HepG2 (cell line): ENCODE results near the gene ASB9. TPM values are rescaled to one million over a fixed set of nuclear protein-coding genes. Genes with fewer than 3 reads are reported as not detected.

Source experiments
- ATAC-seq: fragments of 200-7000 bp; cut with Tn5 transposase; 3 replicates; pipeline ENCODE4 v1.9.1; 2020; ENCODE audit warnings: mild to moderate bottlenecking, moderate library complexity
- BruUV-seq: library from RNA; stranded (reverse); fragments of 400-500 nt; replicated peaks from 2 replicates; lab custom pipeline; 2021; lab: Mats Ljungman, UMichigan
- CTCF ChIA-PET: fragments of 300-600 bp; formaldehyde crosslinking; extraction: SDS; loops from one replicate; lab custom pipeline; 2021; ENCODE audit warnings: low total read pairs, inconsistent platforms, low intra/inter-chr PET ratio; lab: Yijun Ruan, JAX
- POLR2A ChIA-PET: fragments of 350-600 bp; sonication (Branson Sonifier 250); formaldehyde crosslinking; loops from one replicate; lab custom pipeline; 2020; ENCODE audit warnings: antibody characterized with exemption, inconsistent platforms; lab: Yijun Ruan, JAX
- DNase-seq: peaks from one replicate; pipeline ENCODE4 v3.0.0-alpha.2; 2015; ENCODE audit warnings: low spot score
- FAIRE-seq: peaks from 3 replicates; lab custom pipeline; 2011; peaks lifted over from hg19 to GRCh38; lab: Jason Lieb, UNC
- H2AFZ ChIP-seq: one replicate; pipeline ENCODE4 v1.6.1; 2011; ENCODE audit warnings: low read length, inconsistent platforms
- H3K27ac ChIP-seq: fragments of 300-600 bp; 3 replicates; pipeline ENCODE4 v1.8.0; 2011; ENCODE audit warnings: mixed run types, mild to moderate bottlenecking, mixed read lengths, low read length, inconsistent platforms; ENCODE audit not compliant: insufficient read depth; ENCODE audit errors: extremely low read length
- H3K27me3 ChIP-seq, 2 experiments: fragments of 200-600 bp in 1 of 2; 2 replicates in 1 of 2; 3 replicates in 1 of 2; pipeline versions ENCODE4 v1.6.0 to v1.8.0; 2011; ENCODE audit warnings: low read length in 2 of 2, mild to moderate bottlenecking in 2 of 2, moderate library complexity in 2 of 2, inconsistent platforms in 1 of 2; ENCODE audit not compliant: insufficient read depth in 2 of 2, control insufficient read depth in 1 of 2
- H3K36me3 ChIP-seq, 2 experiments: fragments of 200-600 bp in 1 of 2; replicated peaks in 1 of 2; 2 replicates in 1 of 2; 3 replicates in 1 of 2; pipeline versions ENCODE4 v1.5.1 to v1.8.0; 2011; ENCODE audit warnings: low read length in 2 of 2, inconsistent platforms in 1 of 2; ENCODE audit not compliant: insufficient read depth in 2 of 2, control insufficient read depth in 1 of 2
- H3K4me1 ChIP-seq: 2 replicates; pipeline ENCODE4 v1.5.1; 2012; ENCODE audit warnings: low read length, inconsistent platforms; ENCODE audit not compliant: insufficient read depth
- H3K4me2 ChIP-seq: 2 replicates; pipeline ENCODE4 v1.6.0; 2011; ENCODE audit warnings: low read depth, low read length, inconsistent platforms
- H3K4me3 ChIP-seq, 3 experiments: fragments of 200-600 bp in 1 of 3; sonication (generic), shearing (Covaris generic) in 1 of 3; replicated peaks in 1 of 3; 2 replicates each; pipeline ENCODE4 v1.5.1; 2011 to 2016; ENCODE audit warnings: low read length in 3 of 3, inconsistent platforms in 2 of 3, low read depth in 2 of 3, mild to moderate bottlenecking in 2 of 3, control low read depth in 1 of 3, mixed read lengths in 1 of 3; ENCODE audit not compliant: insufficient read depth in 1 of 3
- H3K79me2 ChIP-seq: one replicate; pipeline ENCODE4 v1.6.1; 2011; ENCODE audit warnings: low read length, inconsistent platforms; ENCODE audit not compliant: insufficient read depth
- H3K9ac ChIP-seq: 2 replicates; pipeline ENCODE4 v1.6.0; 2011; ENCODE audit warnings: mild to moderate bottlenecking, low read depth, low read length, inconsistent platforms; ENCODE audit not compliant: insufficient read depth
- H3K9me3 ChIP-seq: 2 replicates; pipeline ENCODE4 v1.5.1; 2012; ENCODE audit warnings: mild to moderate bottlenecking, low read length
- H4K20me1 ChIP-seq: 2 replicates; pipeline ENCODE4 v1.6.0; 2011; ENCODE audit warnings: inconsistent platforms, mild to moderate bottlenecking, low read length, moderate library complexity; ENCODE audit not compliant: insufficient read depth
- CSRNP1 ChIP-seq: sonication (generic); formaldehyde crosslinking; IDR thresholded peaks from 2 replicates; pipeline ENCODE4 v1.8.1; 2023; ENCODE audit warnings: mild to moderate bottlenecking, missing genetic modification reagents
- ELF3 ChIP-seq: IDR thresholded peaks from 2 replicates; pipeline ENCODE4 v1.6.1; 2016; ENCODE audit warnings: missing genetic modification reagents, missing compliant biosample characterization
- HMG20A ChIP-seq: IDR thresholded peaks from 2 replicates; pipeline ENCODE4 v1.6.1; 2016; ENCODE audit warnings: borderline replicate concordance
- MAF1 ChIP-seq: sonication (generic); formaldehyde crosslinking; IDR thresholded peaks from 2 replicates; pipeline ENCODE4 v1.5.0; 2020; ENCODE audit warnings: missing genetic modification reagents, borderline replicate concordance
- MXD4 ChIP-seq: IDR thresholded peaks from 2 replicates; pipeline ENCODE4 v1.6.1; 2016; ENCODE audit warnings: mild to moderate bottlenecking, missing biosample characterization, missing genetic modification reagents
- NFKB2 ChIP-seq: sonication (generic); formaldehyde crosslinking; IDR thresholded peaks from 2 replicates; pipeline ENCODE4 v1.4.0; 2020; ENCODE audit warnings: missing genetic modification reagents, borderline replicate concordance
- PAXIP1 ChIP-seq: sonication (generic); formaldehyde crosslinking; conservative IDR thresholded peaks from 2 replicates; pipeline ENCODE4 v1.4.0; 2020; ENCODE audit warnings: mild to moderate bottlenecking, missing genetic modification reagents, moderate library complexity
- POLR2AphosphoS2 ChIP-seq: IDR thresholded peaks from 2 replicates; pipeline ENCODE4 v1.6.1; 2011; ENCODE audit warnings: low read depth, low read length, improper control_type of control experiment
- SIN3B ChIP-seq: fragments of 150-350 bp; IDR thresholded peaks from 2 replicates; pipeline ENCODE4 v1.6.1; 2014; ENCODE audit warnings: low read length
- SMYD3 ChIP-seq: sonication (generic); formaldehyde crosslinking; IDR thresholded peaks from 2 replicates; pipeline ENCODE4 v1.8.1; 2023; ENCODE audit warnings: mild to moderate bottlenecking, missing genetic modification reagents
- SYNCRIP ChIP-seq: fragments of 200-400 bp; formaldehyde crosslinking; IDR thresholded peaks from 2 replicates; pipeline ENCODE4 v1.6.1; 2018; ENCODE audit warnings: mild to moderate bottlenecking, low read depth, low read length; ENCODE audit not compliant: insufficient read depth
- TBP ChIP-seq: sonication (generic); formaldehyde crosslinking; IDR thresholded peaks from 2 replicates; pipeline ENCODE4 v1.5.0; 2020; ENCODE audit warnings: missing genetic modification reagents
- ZHX1 ChIP-seq: sonication (generic); formaldehyde crosslinking; IDR thresholded peaks from 2 replicates; pipeline ENCODE4 v1.8.1; 2022; ENCODE audit warnings: low read depth, mild to moderate bottlenecking, missing genetic modification reagents
- ZNF460 ChIP-seq: sonication (generic); formaldehyde crosslinking; IDR thresholded peaks from 2 replicates; pipeline ENCODE4 v1.5.1; 2020; ENCODE audit warnings: missing genetic modification reagents, mild to moderate bottlenecking, borderline replicate concordance
- ZNF720 ChIP-seq: sonication (generic); formaldehyde crosslinking; IDR thresholded peaks from 2 replicates; pipeline ENCODE4 v1.4.0; 2020; ENCODE audit warnings: missing genetic modification reagents
- ZNF784 ChIP-seq: sonication (generic); formaldehyde crosslinking; IDR thresholded peaks from 2 replicates; pipeline ENCODE4 v1.5.1; 2020; ENCODE audit warnings: missing genetic modification reagents, mild to moderate bottlenecking, borderline replicate concordance
- ZNF816 ChIP-seq: sonication (generic); formaldehyde crosslinking; IDR thresholded peaks from 2 replicates; pipeline ENCODE4 v1.8.0; 2022; ENCODE audit warnings: missing genetic modification reagents, mild to moderate bottlenecking, borderline replicate concordance
- in situ Hi-C: cut with HindIII; loops from 2 replicates; pipeline ENCODE4 v1.10.0; 2017; ENCODE audit warnings: low pct_unique_long_range_greater_than_20kb; ENCODE audit not compliant: extremely low pct_ligation_motif_present
- intact Hi-C: fragments of 100-400 bp; cut with micrococcal nuclease; formaldehyde crosslinking; loops from one replicate; pipeline ENCODE4 v1.10.0; 2022; ENCODE audit not compliant: unreplicated experiment
- polyA plus RNA-seq, 8 experiments: library from polyadenylated mRNA; depleted of rRNA in 3 of 8; stranded (reverse) in 7 of 8; unstranded in 1 of 8; fragments of >200 nt; fragmentation: Illumina TruSeq in 4 of 8; extraction: Trizol in 4 of 8; gene quantifications; 2 replicates each; pipeline versions ENCODE4 v1.2.1 to v1.2.3, GENCODE V29; 2011 to 2016; ENCODE audit warnings: low read depth in 4 of 8, missing spikeins in 1 of 8, mixed read lengths in 1 of 8; ENCODE audit not compliant: insufficient read depth in 1 of 8
- total RNA-seq, 5 experiments: library from RNA; depleted of rRNA; stranded (reverse); fragments of >200 nt; fragmentation: Illumina TruSeq; extraction: Trizol; gene quantifications; 2 replicates each; pipeline ENCODE4 v1.2.3, GENCODE V29; 2016; ENCODE audit warnings: low read depth in 1 of 5

Gene ASB9
- total and polyA plus RNA-seq, 2 of the 13 experiments (the other 11 are each of a cell fraction or from before 2014, with no cell fraction given): 4.2 to 13.8 TPM

GRCh38 chrX:15224747-15225146 is 45.1 kb downstream of the ASB9 start (continued):
- TF ChIP-seq TBP (CRISPR knock-in tag) (no peak), ELF3 (no peak), MAF1 (no peak), MXD4 (CRISPR knock-in tag) (no peak), ZNF720 (CRISPR knock-in tag) (no peak)

- FAIRE-seq (no peak), ATAC-seq (no peak), DNase-seq (no peak)
- H3K4me3 ChIP-seq: no peak overlapping the region
- in situ Hi-C loops: no loop called here
- no TSS peak for BruUV-seq
- no peaks in the 10 kb centered on the region for H3K79me2 ChIP-seq
- no peak overlapping the region for H3K27ac ChIP-seq
- no peaks in the 10 kb centered on the region for H4K20me1 ChIP-seq
- no peaks in the 10 kb centered on the region for H3K27me3 ChIP-seq
- TF ChIP-seq ZHX1 (CRISPR knock-in tag) (no peak), ZNF460 (CRISPR knock-in tag) (no peak), PAXIP1 (CRISPR knock-in tag) (no peak), POLR2AphosphoS2 (no peak), NFKB2 (CRISPR knock-in tag) (no peak), CSRNP1 (no peak), SMYD3 (CRISPR knock-in tag) (no peak), SYNCRIP (no peak), ZNF784 (CRISPR knock-in tag) (no peak), ZNF816 (no peak), HMG20A (CRISPR knock-in tag) (no peak), SIN3B (no peak)
- CTCF ChIA-PET: no interaction called here
- no peak overlapping the region for H2AFZ ChIP-seq
- no peaks in the 10 kb centered on the region for H3K36me3 ChIP-seq
- no peak overlapping the region for H3K9ac ChIP-seq
- no peaks in the 10 kb centered on the region for H3K4me1 ChIP-seq
- no peaks in the 10 kb centered on the region for H3K9me3 ChIP-seq
- intact Hi-C loops: no loop called here
- POLR2A ChIA-PET: no interaction called here
- no peak overlapping the region for H3K4me2 ChIP-seq
These were observed 48.6 kb downstream of the ASB9 start for GRCh38 chrX:15221321-15221720.
